Activated CD4-positive, CD25-positive, alpha-beta regulatory T cell (primary cell): ENCODE results near the gene ST6GALNAC3.
"Not testable (repeated sequence)": the region's sequence is repeated elsewhere in the genome, so short reads cannot be mapped to it uniquely, and the experiment has no call there.

ENCODE experiments used
- DNase-seq, 4 experiments: peaks; one replicate each; lab custom pipeline; 2025; lab: John Stamatoyannopoulos, UW

ST6GALNAC3 gene

DNA sequence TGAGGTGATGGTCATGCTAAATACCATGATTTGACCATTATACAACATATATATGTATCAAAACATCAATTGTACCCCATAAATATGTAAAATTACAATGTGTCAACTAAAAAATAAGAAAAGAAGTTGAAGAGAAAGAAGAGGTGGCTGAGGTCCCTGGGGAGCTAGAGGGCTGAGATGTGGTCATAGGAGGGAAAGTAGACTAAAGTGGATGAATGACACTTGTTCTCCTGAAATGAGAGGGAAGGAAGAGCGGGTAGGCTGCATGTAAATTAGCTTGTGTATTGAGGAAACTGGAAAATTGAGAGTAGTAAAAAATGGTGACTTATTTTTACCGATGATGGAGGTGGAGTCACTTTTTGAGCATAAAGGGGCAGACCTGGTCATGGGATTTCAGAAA lies 117.0 kb downstream of the ST6GALNAC3 start:
- no peak for DNase-seq

DNA sequence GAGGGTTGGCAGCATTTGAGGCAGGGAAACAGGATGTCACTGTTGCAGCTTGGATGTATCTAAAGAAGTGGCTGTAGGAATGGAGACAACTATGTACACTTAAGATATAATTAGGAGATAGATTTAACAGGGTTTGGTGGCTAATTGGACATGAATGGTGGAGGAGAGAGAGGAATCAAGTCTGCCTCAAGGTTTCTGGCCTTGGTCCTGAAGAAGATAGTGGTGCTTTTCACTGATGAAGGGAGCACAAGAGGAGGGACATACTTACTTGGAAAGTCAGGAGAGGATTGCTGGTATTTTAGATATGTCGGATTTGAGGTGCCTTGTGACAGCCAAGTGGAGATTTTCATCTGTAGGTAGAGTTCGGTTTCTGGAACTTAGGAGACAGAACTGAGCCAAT lies 123.9 kb downstream of the ST6GALNAC3 start:
- no peak for DNase-seq

GRCh38 chr1:76202670-76203069 lies 128.1 kb downstream of the ST6GALNAC3 start:
- no peak for DNase-seq

DNA sequence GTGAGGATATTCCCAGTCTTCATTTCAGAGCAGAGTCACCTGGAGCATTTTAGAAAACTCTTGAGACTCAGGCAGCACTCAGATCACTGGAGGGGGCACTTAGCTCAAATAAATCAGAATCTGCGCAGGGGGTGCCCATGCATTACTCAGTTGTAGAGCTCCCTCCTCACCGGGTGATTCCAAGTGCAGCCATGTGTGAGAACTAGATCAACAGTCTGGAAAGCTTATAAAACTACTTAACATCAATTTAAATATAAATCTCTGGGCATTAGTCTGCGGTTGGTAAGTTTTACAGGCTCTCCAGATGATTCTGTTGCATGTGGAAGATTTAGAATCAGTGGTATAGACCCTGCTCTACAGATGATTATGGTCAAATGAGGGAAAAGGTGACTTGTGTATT lies 128.6 kb downstream of the ST6GALNAC3 start:
- no peak for DNase-seq

DNA sequence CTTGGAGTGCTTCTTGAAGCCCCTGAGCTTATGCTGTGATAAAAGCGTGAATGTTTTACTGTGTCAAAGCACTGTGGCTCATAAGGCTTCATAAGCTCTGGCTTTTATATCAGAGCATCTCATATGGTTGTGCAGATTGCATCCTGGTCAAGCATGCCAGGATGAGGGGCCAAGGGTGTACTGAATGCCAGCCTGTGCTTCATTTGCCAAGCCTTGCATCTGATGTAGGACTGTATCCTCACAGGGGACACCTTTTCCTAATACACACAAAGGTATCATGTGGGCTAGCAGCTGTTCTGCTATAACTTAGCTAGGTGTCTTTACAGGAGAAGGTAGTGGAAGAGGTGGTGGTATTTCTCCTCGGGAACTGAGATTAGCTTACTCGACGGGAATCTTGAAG lies 134.7 kb downstream of the ST6GALNAC3 start:
- no peak for DNase-seq

DNA sequence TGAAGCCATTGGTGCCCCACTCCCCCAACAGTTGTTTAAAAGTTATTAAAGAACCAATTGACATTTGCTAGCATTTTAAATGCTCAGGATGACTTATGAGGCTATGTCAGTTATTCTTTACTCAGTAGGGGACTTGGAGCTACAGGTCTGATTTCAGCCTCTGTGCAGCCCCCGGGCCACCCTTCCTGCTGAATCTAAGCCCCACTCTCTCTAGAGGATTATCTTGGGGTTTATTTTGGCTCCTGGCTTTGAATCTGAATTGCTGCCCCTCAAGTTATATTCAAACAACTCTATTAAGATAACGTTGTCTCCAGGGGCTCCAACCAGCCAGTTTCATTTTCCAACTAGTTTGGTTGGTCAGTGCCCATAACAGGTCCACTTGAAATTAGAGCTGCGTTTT lies 135.1 kb downstream of the ST6GALNAC3 start:
- DNase-seq = no peak

- DNase-seq = no peak
These were observed 135.6 kb downstream of the ST6GALNAC3 start for GRCh38 chr1:76210160-76210559.

GRCh38 chr1:76218888-76219287 lies 144.3 kb downstream of the ST6GALNAC3 start:
- DNase-seq = no peak

DNA sequence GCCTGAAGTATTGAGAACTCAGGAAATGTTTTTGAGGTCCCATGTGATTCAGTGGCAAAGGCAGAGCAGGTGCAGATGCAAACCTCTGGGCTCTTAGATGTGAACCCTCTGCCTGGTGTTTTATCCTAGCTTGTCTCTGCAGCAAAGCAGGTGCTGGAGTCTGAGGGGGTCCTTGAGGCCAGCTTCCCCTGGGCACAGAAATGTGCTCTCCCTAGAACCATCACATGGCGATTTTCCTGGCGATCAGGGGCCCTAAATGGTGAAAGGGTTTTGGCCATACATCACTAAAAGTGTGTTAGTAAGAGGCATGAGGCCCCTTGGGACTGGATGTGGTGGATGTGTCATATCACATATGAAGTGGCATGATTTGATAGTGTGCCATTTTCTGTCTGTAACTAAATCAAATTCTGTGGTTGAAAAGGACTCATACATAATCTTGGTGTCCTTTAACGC lies 144.8 kb downstream of the ST6GALNAC3 start:
- DNase-seq = no peak

- no peak for DNase-seq
These were observed 150.2 kb downstream of the ST6GALNAC3 start for GRCh38 chr1:76224752-76225151.

- no peak for DNase-seq
These were observed 151.0 kb downstream of the ST6GALNAC3 start for GRCh38 chr1:76225526-76225925.

DNA sequence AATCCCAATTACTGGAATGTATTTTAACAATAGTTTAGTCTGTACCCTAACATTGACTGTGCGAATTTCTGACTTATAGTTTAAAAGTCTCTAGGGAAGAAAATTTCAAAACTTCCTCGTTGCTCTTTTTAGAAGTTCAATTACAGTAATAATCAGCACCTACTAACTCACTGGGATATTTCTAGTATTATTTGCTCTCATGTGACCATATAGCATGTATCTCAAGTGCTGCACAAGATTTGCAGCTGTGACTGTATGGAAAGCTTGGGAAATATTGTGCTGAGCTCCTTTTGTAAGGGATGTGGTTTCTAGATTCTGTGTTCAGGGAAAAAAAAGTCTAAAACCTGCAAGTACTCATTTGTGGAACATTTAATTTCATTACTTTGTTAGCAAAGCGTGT lies 153.1 kb downstream of the ST6GALNAC3 start:
- DNase-seq = no peak

DNA sequence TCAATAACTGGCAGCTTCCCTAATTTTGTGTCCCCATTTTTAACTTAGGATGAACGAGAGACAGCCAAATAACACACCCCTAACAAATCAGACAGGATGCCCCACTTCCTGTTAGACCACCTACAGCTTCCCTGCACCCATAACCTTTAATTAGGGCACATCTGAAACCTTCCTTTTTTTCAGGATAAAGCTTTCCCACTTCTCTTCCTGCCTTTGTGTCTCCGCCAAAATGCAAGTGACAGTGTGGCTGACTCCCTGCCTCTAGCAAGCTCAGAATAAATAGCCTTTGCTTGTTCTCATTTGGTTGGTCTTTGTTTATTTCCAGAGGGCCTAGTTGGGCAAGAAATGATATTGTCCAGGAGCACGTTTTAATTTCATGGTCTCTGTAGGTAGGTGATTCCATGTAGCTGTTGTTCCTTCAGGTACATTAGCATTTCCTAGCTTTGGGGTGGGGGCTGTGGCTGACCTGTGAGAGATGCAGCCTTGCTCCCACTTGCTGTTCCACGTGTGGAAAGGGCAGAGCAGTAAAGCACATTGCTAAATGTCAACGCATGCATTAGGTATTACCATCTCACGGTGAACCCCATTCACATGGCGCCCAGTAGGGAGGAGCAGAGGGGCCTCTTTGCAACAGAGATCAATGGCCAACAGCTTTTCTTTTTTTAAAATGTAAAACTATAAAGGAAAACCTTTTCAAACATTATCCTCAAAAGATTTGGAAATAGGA lies 154.9 kb downstream of the ST6GALNAC3 start:
- no peak for DNase-seq

- no peak for DNase-seq
These were observed 156.3 kb downstream of the ST6GALNAC3 start for GRCh38 chr1:76230842-76231281.

GRCh38 chr1:76231320-76231719 lies 156.8 kb downstream of the ST6GALNAC3 start:
- no peak for DNase-seq

- DNase-seq = no peak
These were observed 158.1 kb downstream of the ST6GALNAC3 start for GRCh38 chr1:76232666-76233065.

DNA sequence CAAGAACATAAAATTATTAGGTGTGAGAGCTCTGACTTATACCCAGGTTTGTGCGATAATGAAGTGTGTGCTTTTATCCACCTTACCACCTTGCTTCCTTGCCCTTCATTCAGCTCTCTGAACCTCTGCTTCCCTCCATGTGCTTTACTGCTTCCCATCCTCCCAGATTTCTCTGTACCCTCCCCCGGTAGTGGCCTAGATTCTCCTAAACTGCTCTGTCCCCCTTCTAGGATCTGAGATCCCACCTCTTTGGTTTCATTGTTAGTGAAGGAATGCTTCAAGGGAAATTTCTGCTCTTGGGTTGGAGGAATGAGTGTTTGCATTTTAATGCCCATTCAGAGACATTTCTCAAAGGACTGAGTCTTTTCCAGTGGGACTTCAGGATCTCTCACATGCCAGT lies 159.5 kb downstream of the ST6GALNAC3 start:
- DNase-seq = no peak

DNA sequence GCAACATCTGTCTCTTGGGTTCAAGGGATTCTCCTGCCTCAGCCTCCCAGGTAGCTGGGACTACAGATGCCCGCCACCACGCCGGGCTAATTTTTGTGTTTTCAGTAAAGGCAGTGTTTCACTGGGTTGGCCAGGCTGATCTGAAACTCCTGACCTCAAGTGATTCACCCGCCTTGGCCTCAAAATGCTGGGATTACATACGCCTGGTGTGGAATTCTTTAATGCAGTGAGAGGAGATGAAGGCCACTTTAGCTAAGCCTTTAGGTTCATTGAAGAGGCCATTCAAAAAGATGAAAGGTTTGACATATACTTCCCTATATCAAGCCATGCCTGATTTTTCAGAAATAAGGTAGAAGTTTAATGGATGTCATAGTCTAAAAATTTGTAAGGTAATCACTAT lies 162.7 kb downstream of the ST6GALNAC3 start:
- DNase-seq = no peak

GRCh38 chr1:76238094-76238628 lies 163.6 kb downstream of the ST6GALNAC3 start:
- DNase-seq = no peak

DNA sequence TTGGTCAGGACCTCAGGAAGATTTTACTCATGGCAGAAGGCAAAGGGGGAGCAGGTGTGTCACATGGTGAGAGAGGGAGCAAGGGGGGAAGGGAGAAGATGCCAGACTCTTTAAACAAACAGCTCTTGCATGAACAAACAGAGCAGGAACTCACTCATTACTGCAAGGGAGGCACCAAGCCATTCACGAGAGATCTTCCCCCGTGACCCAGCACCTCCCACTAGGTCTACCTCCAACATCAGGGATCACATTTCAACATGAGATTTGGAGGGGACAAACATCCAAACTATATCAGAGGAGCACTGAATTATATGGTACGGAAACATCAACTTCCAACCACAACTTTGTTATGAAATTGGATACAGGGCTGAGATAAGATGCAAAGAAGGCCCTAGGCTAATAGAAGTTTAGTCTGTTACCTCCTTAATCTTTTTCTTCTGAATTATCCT lies 164.9 kb downstream of the ST6GALNAC3 start:
- DNase-seq = no peak

DNA sequence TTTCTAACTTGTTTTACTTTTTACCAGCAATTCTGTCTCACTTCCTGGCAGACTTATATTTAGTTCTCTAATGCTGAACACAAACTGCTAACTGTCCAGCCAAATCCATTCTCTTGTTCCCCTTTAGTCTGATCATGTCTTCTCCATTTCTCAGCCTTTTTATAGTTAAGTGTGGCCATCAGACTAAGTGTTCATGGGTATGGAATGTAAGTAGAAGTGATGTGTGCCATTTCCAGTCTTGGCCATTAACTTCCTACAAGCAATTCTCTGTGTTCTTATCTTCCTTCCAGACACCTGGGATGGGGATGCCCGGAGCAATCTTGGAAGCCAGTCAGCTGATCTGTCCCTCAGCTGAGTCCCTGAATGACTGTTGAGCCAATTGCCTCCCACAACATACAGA lies 165.8 kb downstream of the ST6GALNAC3 start:
- no peak for DNase-seq

DNA sequence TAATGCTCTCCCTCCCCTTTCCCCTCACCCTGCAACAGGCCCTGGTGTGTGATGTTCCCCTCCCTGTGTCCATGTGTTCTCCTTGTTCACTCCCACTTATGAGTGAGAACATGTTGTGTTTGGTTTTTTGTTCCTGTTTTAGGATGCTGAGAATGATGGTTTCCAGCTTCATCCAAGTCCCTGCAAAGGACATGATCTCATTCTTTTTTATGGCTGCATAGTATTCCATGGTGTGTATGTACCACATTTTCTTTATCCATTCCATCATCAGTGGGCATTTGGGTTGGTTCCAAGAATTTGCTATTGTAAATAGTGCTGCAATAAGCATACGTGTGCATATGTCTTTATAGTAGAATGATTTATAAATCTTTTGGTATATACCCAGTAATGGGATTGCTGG lies 168.0 kb downstream of the ST6GALNAC3 start:
- not testable (repeated sequence) for DNase-seq

- no peak for DNase-seq
These were observed 172.8 kb downstream of the ST6GALNAC3 start for GRCh38 chr1:76247261-76247852.
